ENCODE measurements around the gene TADA3.

The TADA3 gene

DNA sequence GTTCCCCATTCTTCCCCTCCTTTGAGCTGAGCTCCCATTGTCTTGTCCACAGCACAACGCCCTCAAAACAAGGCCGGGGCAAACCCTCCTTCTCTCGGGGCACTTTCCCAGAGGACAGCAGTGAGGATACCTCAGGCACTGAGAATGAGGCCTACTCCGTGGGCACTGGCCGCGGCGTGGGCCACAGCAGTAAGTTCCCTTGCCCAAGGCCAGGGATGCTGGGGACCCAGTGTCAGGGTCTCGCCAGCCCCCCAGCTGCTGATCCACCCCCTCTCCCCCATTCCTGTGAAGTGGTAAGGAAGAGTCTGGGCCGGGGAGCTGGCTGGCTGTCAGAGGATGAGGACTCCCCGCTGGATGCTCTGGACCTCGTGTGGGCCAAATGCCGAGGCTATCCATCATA lies 46.8 kb downstream of the TADA3 start:
- TF ChIP-seq CTCF (IDR thresholded peaks at IDR 0.05; ENCODE audit: low read depth, low read length), result no peak
- no peak for DNase-seq (ENCODE audit: extremely low read depth, low read depth)

DNA sequence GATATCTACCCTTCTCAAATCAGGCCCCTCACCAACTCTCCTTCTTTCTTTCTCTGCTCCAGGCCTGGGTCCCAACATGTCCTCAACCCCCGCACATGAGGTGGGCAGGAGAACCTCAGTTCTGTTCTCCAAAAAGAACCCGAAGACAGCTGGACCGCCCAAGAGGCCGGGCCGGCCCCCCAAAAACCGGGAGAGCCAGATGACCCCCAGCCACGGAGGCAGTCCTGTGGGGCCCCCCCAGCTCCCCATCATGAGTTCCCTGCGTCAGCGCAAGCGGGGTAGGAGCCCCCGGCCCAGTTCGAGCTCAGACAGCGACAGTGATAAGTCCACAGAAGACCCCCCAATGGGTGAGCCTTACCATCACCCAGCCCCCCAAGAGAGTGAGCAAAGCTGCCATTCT lies 48.1 kb downstream of the TADA3 start:
- TF ChIP-seq CTCF (IDR thresholded peaks at IDR 0.05; ENCODE audit: low read depth, low read length), result no peak
- DNase-seq (ENCODE audit: extremely low read depth, low read depth), result no peak

DNA sequence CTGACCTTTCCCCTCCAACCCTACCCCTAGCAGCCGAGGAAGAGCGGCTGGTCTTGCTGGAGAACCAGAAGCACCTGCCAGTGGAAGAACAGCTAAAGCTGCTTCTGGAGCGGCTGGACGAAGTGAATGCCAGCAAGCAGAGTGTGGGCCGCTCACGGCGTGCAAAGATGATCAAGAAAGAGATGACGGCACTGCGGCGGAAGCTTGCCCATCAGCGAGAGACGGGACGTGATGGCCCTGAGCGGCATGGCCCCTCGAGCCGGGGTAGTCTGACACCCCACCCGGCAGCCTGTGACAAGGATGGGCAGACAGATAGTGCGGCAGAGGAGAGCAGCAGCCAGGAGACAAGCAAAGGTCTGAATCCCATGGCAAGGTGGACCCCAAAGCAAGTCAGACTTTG lies 48.7 kb downstream of the TADA3 start:
- DNase-seq (ENCODE audit: extremely low read depth, low read depth), result no peak
- TF ChIP-seq CTCF (IDR thresholded peaks at IDR 0.05; ENCODE audit: low read depth, low read length), result no peak

GRCh38 chr3:9742560-9742959 lies 49.7 kb downstream of the TADA3 start:
- no peak for DNase-seq (ENCODE audit: extremely low read depth, low read depth)
- TF ChIP-seq CTCF (IDR thresholded peaks at IDR 0.05; ENCODE audit: low read depth, low read length), result no peak

DNA sequence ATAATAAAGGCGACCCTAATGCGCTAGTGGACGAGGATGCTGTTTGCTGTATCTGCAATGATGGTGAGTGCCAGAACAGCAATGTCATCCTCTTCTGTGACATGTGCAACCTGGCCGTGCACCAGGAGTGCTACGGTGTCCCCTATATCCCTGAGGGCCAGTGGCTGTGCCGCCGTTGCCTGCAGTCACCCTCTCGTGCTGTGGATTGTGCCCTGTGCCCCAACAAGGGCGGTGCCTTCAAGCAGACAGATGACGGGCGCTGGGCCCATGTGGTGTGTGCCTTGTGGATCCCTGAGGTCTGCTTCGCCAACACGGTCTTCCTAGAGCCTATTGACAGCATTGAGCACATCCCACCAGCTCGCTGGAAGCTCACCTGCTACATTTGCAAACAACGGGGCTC lies 53.1 kb downstream of the TADA3 start:
- DNase-seq (ENCODE audit: extremely low read depth, low read depth), result no peak
- no peak for TF ChIP-seq CTCF (IDR thresholded peaks at IDR 0.05; ENCODE audit: low read depth, low read length)

DNA sequence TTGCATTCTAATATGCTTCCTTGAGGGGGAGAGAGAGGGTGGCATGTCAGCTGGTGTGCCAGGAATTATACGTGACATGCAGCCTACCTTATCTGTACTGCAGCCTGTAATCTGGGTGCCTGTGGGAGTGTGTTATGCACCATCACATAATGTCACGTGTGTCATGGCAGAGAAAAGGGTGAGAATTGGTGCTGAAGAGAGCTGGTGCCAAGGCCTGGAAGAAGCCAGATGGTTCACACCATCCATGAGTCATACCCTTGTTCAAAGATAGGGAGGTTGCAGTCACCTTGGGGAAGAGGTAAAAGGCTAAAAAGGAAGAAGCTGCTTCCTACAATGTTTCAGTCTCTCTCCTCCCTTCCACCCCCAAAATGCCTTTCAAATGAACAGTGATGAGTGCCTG lies 55.4 kb downstream of the TADA3 start:
- no peak for DNase-seq (ENCODE audit: extremely low read depth, low read depth)
- TF ChIP-seq CTCF (IDR thresholded peaks at IDR 0.05; ENCODE audit: low read depth, low read length), result no peak

GRCh38 chr3:9732740-9733115 lies 59.5 kb downstream of the TADA3 start:
- DNase-seq (ENCODE audit: extremely low read depth, low read depth), result no peak
- TF ChIP-seq CTCF (IDR thresholded peaks at IDR 0.05; ENCODE audit: low read depth, low read length), result no peak

Data from AG09319 (cell line).